HG03342 (cell line): ENCODE data around the gene PRAMEF9.
"Not testable (repeated sequence)": the region's sequence is repeated elsewhere in the genome, so short reads cannot be mapped to it uniquely, and the experiment has no call there.

Source experiments
- ATAC-seq: cut with Tn5 transposase; IDR thresholded peaks from one replicate; pipeline ENCODE4 v1.9.1; 2021; ENCODE audit warnings: mild to moderate bottlenecking, moderate library complexity; ENCODE audit not compliant: unreplicated experiment

PRAMEF9 gene

DNA sequence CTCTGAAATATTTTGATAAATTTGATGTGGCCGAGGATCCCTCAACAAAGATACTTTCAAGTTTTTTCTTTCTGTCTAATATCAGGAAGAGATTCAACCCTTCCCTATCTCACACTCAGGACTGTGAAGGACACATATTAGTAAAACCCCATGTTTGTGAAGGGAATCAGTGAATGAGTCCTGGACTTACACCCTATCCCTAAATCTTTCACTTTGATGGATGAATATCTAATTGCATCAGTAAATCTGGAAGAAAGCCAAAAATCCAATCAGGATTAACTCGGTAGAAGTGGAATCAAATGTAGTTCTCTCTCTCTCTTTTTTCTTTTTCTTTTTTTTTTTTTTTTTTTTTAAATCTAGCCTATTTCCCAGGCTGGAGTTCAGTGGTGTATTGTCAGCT is at the start of gene PRAMEF9:
Gene PRAMEF9 (plus strand): TSS at position 301 of the 400 bp plus-strand sequence. CDS start 3,433 bp downstream, outside the sequence.
- not testable (repeated sequence) for ATAC-seq

DNA sequence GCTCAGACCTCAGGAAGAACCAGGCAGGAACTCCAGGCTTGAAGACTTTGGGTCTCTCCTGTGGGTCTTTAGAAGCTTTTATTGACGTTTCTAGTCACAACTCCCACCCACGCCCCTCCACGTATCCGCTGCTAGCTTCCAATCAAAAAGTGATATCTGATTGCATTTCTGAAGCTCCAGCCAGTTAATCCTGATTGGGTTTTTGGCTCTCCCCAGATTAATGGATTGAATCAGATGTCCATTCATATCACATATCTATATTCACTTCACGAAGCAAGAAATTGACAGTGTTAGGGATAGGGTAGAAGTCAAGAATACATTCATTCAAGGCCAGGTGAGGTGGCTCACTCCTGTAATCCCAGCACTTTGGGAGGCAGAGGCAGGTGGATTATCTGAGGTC is 15.7 kb upstream of the PRAMEF9 start, which contains the start of gene PRAMEF26:
Gene PRAMEF26 (minus strand): TSS at position 101 of the 400 bp plus-strand sequence. CDS start 2,914 bp downstream, outside the sequence.
- not testable (repeated sequence) for ATAC-seq

DNA sequence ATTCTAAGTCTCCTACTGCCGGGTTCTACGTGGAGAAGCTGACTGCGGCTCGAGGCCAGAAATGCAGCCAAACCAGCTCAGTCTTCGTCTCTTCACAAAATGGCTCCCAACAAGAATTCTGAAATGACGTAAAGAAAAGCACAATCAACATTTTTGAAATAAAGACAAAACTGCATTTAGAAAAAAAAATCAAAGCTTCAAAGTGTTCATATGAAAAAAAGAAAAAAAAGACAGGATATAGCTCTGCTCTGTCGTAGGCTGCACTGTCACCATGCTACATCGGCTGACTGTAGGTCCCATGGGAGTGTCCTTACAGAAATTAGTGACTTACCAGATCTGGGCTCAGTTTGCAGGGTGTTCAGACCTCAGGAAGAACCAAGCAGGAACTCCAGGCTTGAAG is 6.1 kb upstream of the PRAMEF9 start, which contains the start of gene HNRNPCL4:
Gene HNRNPCL4 (minus strand): TSS at position 101 of the 400 bp plus-strand sequence. CDS start 164 bp downstream, outside the sequence.
- ATAC-seq = not testable (repeated sequence)

DNA sequence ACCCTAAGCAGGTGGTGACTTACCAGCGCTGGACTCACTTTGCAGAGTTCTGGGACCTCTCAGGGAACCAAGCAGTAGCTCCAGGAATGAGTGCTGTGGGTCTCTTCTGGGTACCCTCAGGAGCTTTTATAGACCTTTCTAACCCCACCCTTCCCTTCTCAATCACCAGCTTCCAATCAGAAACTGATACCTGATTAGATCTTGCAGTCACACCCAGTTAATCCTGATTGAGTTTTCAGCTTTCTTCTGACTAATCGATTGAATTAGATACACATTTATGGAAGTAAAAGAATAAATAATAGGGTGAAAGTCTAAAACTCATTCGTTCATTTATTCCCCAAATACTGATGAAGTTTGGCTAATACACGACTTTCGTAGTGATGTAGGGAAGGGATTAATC is 29.7 kb downstream of the PRAMEF9 start, which contains the start of gene PRAMEF13:
Gene PRAMEF13 (minus strand): TSS at position 101 of the 400 bp plus-strand sequence. CDS start 1,820 bp downstream, outside the sequence.
- not testable (repeated sequence) for ATAC-seq

DNA sequence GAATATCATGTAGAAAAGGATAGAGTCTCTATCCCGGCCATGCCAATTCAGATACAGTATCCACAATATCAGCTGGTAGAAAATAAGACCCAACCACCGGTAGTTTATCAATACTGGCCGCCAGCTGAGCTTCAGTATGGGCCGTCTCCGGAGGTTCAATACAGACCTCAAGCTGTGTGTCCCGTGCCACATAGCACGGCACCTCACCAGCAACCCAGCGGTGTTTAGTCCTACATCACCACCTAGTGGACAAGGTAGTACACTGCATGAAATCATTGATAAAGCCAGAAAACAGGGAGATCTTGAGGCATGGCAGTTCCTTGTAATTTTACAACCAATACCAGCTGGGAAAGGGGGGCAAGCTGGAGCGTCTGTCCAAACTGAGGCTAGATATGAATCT is 37.1 kb downstream of the PRAMEF9 start:
- not testable (repeated sequence) for ATAC-seq

DNA sequence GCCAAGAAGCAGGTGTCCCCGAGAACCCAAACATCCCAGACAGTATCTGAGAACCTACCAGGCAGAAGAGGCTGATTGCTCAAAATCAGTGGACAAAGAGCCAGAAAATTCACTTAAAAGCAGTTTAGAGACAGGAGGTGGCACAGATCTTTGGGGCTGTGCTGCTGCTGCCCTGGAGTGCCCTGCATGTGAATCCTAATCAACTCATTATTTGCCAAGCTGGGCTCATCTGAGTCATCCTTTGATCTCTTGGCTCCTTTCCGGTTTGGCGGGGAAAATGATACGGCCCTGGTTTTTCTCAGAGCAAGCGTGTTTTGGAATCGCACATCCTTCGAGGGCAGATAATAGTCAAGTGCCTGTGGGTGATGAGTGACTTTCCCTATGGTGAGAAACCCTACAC is 45.0 kb downstream of the PRAMEF9 start:
- not testable (repeated sequence) for ATAC-seq

DNA sequence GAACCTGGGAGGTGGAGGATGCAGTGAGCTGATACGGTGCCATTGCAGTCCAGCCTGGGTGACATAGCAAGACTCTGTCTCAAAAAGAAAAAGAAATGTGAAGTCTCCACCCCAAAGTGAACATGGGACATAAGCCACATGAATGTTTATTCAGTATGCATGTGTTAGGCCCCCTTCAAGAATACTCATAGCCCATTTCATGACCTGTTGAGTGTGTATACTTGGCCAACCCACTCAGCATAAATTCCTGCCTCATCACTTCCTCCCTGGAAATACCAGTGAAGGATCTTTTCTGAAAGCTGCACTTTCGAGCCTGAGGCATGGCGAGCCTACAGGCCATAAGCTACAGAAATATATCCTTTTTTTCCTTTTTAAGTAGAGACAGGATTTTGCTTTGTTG is 47.6 kb downstream of the PRAMEF9 start:
- ATAC-seq = not testable (repeated sequence)

DNA sequence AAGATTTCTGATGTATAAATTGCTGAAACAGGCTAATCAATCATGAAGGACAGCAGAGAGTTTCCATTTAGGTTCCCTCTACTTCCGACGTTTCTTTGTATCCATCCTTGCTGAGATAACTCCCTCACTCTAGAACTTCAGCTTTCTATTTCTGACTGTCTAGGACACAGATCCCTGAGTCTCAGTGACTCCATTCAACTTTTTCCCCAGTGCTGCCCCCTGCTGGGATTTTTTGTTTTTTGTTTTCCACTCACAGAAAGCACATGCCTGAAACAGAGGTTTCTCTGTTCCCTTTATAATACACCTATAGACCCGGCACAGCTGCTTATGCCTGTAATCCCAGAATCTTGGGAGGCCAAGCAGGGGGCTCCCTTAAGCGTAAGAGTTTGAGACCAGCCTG is 51.1 kb downstream of the PRAMEF9 start:
- not testable (repeated sequence) for ATAC-seq

DNA sequence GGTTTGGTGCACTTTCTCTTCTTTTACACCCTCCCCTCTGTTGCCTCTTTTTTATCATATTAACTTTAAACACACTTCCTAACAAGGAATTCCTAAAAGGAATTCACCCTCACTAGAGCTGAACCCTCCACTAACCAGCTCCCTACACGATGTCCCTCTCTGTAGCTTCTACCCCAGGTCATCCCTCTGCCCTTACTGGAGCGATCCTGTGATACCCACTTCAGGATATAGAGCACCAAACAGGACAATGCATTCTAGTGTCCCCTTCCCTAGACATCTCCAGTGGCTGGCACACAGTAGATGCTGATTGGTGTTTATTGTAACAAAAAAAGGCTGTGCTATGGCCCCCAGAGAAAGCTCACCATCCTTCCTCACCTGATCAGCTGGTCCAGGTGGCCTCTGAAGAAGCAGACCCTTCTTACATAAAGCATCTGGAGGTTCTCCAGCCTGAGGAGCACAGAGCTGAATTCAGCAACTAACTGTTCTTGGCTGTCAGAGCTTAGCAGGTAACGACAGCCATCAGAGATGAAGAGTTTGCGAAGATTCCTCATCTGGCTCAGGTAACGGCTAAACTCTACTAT is 52.9 kb downstream of the PRAMEF9 start:
- ATAC-seq = no peak

DNA sequence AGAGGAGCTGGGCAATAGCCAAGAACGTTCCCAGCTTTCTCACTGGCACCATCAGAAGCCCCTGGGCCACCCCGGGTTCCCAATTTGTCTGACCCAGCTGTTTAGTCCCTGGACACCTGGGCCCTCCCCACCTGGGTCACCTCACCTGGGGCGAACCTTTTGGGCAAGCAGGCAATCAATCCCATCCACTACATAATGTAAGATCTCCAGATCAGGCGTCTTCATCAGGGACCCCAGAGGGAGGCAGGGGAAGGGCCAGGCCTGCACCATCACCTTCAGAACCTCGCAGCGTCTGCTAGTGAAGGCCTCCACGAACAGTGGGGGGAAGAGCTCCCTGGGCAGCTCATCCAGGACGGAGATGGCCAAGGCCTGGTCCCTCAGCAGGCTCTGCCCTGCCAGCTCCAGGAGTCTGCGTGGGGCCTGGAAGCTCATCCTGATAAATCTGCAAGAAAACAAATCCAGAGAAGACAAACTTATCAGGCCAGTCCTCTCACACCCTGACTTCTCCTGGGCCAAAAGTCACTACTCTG is 54.1 kb downstream of the PRAMEF9 start, which contains the start of gene PRAMEF18:
Gene PRAMEF18 (minus strand): TSS at position 480 of the 530 bp plus-strand sequence. CDS start 48 bp downstream, at position 432.
- not testable (repeated sequence) for ATAC-seq

DNA sequence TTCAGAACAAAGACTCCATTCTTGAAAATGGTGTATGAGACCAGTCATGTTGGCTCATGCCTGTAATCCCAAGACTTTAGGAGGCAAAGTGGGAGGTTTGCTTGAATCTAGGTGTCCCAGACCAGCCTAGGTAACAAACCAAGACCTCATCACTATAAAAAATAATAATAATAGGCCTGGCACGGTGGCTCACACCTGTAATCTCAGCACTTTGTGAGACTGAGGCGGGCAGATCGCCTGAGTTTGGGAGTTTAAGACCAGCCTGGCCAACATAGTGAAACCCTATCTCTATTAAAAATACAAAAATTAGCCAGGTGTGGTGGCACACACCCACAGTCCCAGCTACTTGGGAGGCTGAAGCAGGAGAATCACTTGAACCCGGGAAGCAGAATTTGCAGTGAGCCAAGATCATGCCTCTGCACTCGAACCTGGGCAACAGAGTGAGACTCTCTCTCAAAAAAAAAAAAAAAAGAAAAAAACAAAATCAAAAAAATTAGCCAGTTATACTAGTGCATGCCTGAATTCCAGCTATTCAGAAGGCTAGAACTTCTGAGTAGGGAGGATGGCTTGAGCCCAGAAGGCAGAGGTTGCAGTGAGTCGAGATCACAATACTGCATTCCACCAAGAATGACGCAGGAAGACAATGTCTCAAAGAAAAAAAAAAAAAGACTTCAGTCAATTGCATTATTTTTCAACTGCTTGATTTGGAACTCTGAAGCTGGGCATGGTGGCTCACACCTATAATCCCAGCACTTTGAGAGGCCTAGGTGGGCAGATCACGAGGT is 55.8 kb downstream of the PRAMEF9 start:
- not testable (repeated sequence) for ATAC-seq

DNA sequence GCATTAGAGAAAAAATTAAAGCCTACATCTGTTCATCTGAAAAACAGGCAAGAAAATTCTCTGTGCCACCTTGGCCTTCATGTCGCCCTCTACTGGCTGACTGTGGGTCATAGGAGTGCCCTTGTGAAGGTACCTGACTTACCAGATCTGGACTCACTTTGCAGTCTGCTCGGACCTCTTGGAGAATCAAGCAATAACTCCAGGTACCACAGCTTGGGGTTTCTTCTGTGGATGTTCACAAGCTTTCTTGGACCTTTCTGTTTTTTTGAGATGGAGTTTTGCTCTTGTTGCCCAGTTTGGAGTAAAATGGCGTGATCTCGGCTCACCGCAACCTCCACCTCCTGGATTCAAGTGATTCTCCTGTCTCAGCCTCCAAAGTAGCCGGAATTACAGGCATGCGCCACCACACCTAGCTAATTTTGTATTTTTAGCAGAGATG is 56.7 kb downstream of the PRAMEF9 start:
- ATAC-seq = no peak
